ENCODE measurements around the gene MAPT. TPM values are rescaled to one million over a fixed set of nuclear protein-coding genes. Genes with fewer than 3 reads are reported as not detected.
"Not testable (repeated sequence)": the region's sequence is repeated elsewhere in the genome, so short reads cannot be mapped to it uniquely, and the experiment has no call there.

Gene MAPT
- total RNA-seq, 1 donor from 2014 or later = 0.28 TPM

GRCh38 chr17:46020023-46020761 is 125.8 kb downstream of the MAPT start:
- H3K9me3 Mint-ChIP-seq (ENCODE audit: unreplicated experiment) = no peaks in the 10 kb centered on the region
- H3K27me3 Mint-ChIP-seq (ENCODE audit: unreplicated experiment) = peaks cover 2% of the 10 kb centered on the region
- no peak for TF ChIP-seq CTCF (IDR thresholded peaks at IDR 0.05; ENCODE audit: unreplicated experiment)
- H3K4me3 Mint-ChIP-seq (ENCODE audit: unreplicated experiment) = no peak overlapping the region
- H3K36me3 Mint-ChIP-seq (ENCODE audit: low read depth, unreplicated experiment) = peaks cover 4% of the 10 kb centered on the region
- H3K4me1 Mint-ChIP-seq (ENCODE audit: unreplicated experiment) = no peaks in the 10 kb centered on the region
- no peak overlapping the region for H3K27ac Mint-ChIP-seq (ENCODE audit: unreplicated experiment)
- no peak for DNase-seq (ENCODE audit: low spot score)

- Mint-ChIP-seq H3K36me3 (ENCODE audit: low read depth, unreplicated experiment) (peaks cover 4% of the 10 kb centered on the region), H3K27ac (ENCODE audit: unreplicated experiment) (no peak overlapping the region), H3K4me3 (ENCODE audit: unreplicated experiment) (no peak overlapping the region), H3K27me3 (ENCODE audit: unreplicated experiment) (peaks cover 2% of the 10 kb centered on the region), H3K4me1 (ENCODE audit: unreplicated experiment) (no peaks in the 10 kb centered on the region), H3K9me3 (ENCODE audit: unreplicated experiment) (no peaks in the 10 kb centered on the region)
- no peak for TF ChIP-seq CTCF (IDR thresholded peaks at IDR 0.05; ENCODE audit: unreplicated experiment)
- DNase-seq (ENCODE audit: low spot score) = no peak
Observed at GRCh38 chr17:46020998-46021397, 126.6 kb downstream of the MAPT start.

GRCh38 chr17:46023366-46023765 is 129.0 kb downstream of the MAPT start:
- DNase-seq (ENCODE audit: low spot score); H3K36me3 Mint-ChIP-seq (ENCODE audit: low read depth, unreplicated experiment); H3K4me1 Mint-ChIP-seq (ENCODE audit: unreplicated experiment); H3K4me3 Mint-ChIP-seq (ENCODE audit: unreplicated experiment); H3K9me3 Mint-ChIP-seq (ENCODE audit: unreplicated experiment); H3K27ac Mint-ChIP-seq (ENCODE audit: unreplicated experiment); H3K27me3 Mint-ChIP-seq (ENCODE audit: unreplicated experiment): not testable (repeated sequence)

- no peak for TF ChIP-seq CTCF (IDR thresholded peaks at IDR 0.05; ENCODE audit: unreplicated experiment)
- Mint-ChIP-seq H3K36me3 (ENCODE audit: low read depth, unreplicated experiment) (peaks cover 11% of the 10 kb centered on the region), H3K9me3 (ENCODE audit: unreplicated experiment) (no peaks in the 10 kb centered on the region), H3K4me3 (ENCODE audit: unreplicated experiment) (no peak overlapping the region), H3K27ac (ENCODE audit: unreplicated experiment) (no peak overlapping the region), H3K27me3 (ENCODE audit: unreplicated experiment) (peaks cover 2% of the 10 kb centered on the region), H3K4me1 (ENCODE audit: unreplicated experiment) (peaks cover 8% of the 10 kb centered on the region)
- DNase-seq (ENCODE audit: low spot score) = no peak
Observed at GRCh38 chr17:46023783-46024388, 129.5 kb downstream of the MAPT start.

- no peak for TF ChIP-seq CTCF (IDR thresholded peaks at IDR 0.05; ENCODE audit: unreplicated experiment)
- Mint-ChIP-seq H3K9me3 (ENCODE audit: unreplicated experiment) (no peaks in the 10 kb centered on the region), H3K4me3 (ENCODE audit: unreplicated experiment) (no peak overlapping the region), H3K4me1 (ENCODE audit: unreplicated experiment) (peaks cover 10% of the 10 kb centered on the region), H3K27ac (ENCODE audit: unreplicated experiment) (no peak overlapping the region), H3K36me3 (ENCODE audit: low read depth, unreplicated experiment) (peaks cover 18% of the 10 kb centered on the region), H3K27me3 (ENCODE audit: unreplicated experiment) (peaks cover 2% of the 10 kb centered on the region)
- DNase-seq (ENCODE audit: low spot score) = no peak
Observed at GRCh38 chr17:46024590-46024989, 130.2 kb downstream of the MAPT start.
